ENCODE results near the gene PPIE. TPM values are rescaled to one million over a fixed set of nuclear protein-coding genes. Genes with fewer than 3 reads are reported as not detected.

The PPIE gene
- total RNA-seq, 3 donors from 2014 or later = 41.3 to 49.2 (median 45.9) TPM

- Histone ChIP-seq H3K27me3 (peaks cover 0 to 30% of the 10 kb centered on the region in 2 donors), H3K36me3 (no peaks in the 10 kb centered on the region), H3K4me3 (no peak overlapping the region), H3K4me1 (no peaks in the 10 kb centered on the region), H3K27ac (no peak overlapping the region), H3K9me3 (no peaks in the 10 kb centered on the region)
- DNase-seq (ENCODE audit: low spot score in 2 of 2) = no peak
- no peak for TF ChIP-seq POLR2A (IDR thresholded peaks at IDR 0.05)
- no peak for TF ChIP-seq POLR2AphosphoS5 (IDR thresholded peaks at IDR 0.05)
- no peak for TF ChIP-seq CTCF (IDR thresholded peaks at IDR 0.05)
- intact Hi-C loops (cut with DNase I; ENCODE audit: low total_unique reads) = no loop called here
Observed at GRCh38 chr1:39733161-39733560, 5.5 kb upstream of the PPIE start.

GRCh38 chr1:39735731-39736130 lies 3.0 kb upstream of the PPIE start:
- Histone ChIP-seq H3K36me3 (no peaks in the 10 kb centered on the region), H3K9me3 (no peaks in the 10 kb centered on the region), H3K4me3 (no peak overlapping the region), H3K27me3 (peaks cover 0 to 14% of the 10 kb centered on the region in 2 donors), H3K4me1 (peaks cover 4 to 7% of the 10 kb centered on the region in 2 donors), H3K27ac (no peak overlapping the region)
- TF ChIP-seq POLR2AphosphoS5 (IDR thresholded peaks at IDR 0.05) (no peak), CTCF (IDR thresholded peaks at IDR 0.05) (no peak), POLR2A (IDR thresholded peaks at IDR 0.05) (no peak)
- DNase-seq (ENCODE audit: low spot score in 2 of 2) = no peak
- intact Hi-C loops (cut with DNase I; ENCODE audit: low total_unique reads) = no loop called here

GRCh38 chr1:39737546-39738169 lies 1.0 kb upstream of the PPIE start:
- H3K4me3 ChIP-seq = no peak overlapping the region
- DNase-seq (ENCODE audit: low spot score in 2 of 2) = no peak
- no peaks in the 10 kb centered on the region for H3K9me3 ChIP-seq

GRCh38 chr1:39745016-39745670 lies 6.5 kb downstream of the PPIE start:
- Histone ChIP-seq H3K36me3 (peaks cover 21% of the 10 kb centered on the region), H3K27me3 (no peaks in the 10 kb centered on the region), H3K27ac (no peak overlapping the region), H3K4me3 (no peak overlapping the region), H3K4me1 (no peaks in the 10 kb centered on the region), H3K9me3 (no peaks in the 10 kb centered on the region)
- no peak for DNase-seq (ENCODE audit: low spot score in 2 of 2)
- intact Hi-C loops (cut with DNase I; ENCODE audit: low total_unique reads) = no loop called here
- no peak for TF ChIP-seq POLR2A (IDR thresholded peaks at IDR 0.05)
- no peak for TF ChIP-seq POLR2AphosphoS5 (IDR thresholded peaks at IDR 0.05)
- TF ChIP-seq CTCF (IDR thresholded peaks at IDR 0.05) = no peak

More at GRCh38 chr1:39737546-39738169, 1.0 kb upstream of the PPIE start:
- peaks cover 4 to 7% of the 10 kb centered on the region in 2 donors for H3K4me1 ChIP-seq
- H3K27ac ChIP-seq = no peak overlapping the region
- H3K36me3 ChIP-seq = peaks cover 3% of the 10 kb centered on the region
- intact Hi-C loops (cut with DNase I; ENCODE audit: low total_unique reads) = no loop called here
- H3K27me3 ChIP-seq = peaks cover 0 to 10% of the 10 kb centered on the region in 2 donors
- no peak for TF ChIP-seq CTCF (IDR thresholded peaks at IDR 0.05)
- no peak for TF ChIP-seq POLR2A (IDR thresholded peaks at IDR 0.05)
- TF ChIP-seq POLR2AphosphoS5 (IDR thresholded peaks at IDR 0.05) = no peak

- DNase-seq (ENCODE audit: low spot score in 2 of 2) = no peak
- no peaks in the 10 kb centered on the region for H3K9me3 ChIP-seq
- H3K27ac ChIP-seq = no peak overlapping the region
- H3K36me3 ChIP-seq = peaks cover 14% of the 10 kb centered on the region
- intact Hi-C loops (cut with DNase I; ENCODE audit: low total_unique reads) = no loop called here
- H3K4me3 ChIP-seq = no peak overlapping the region
- H3K4me1 ChIP-seq = no peaks in the 10 kb centered on the region
- TF ChIP-seq POLR2AphosphoS5 (IDR thresholded peaks at IDR 0.05) (no peak), CTCF (IDR thresholded peaks at IDR 0.05) (no peak), POLR2A (IDR thresholded peaks at IDR 0.05) (no peak)
- H3K27me3 ChIP-seq = no peaks in the 10 kb centered on the region
Observed at GRCh38 chr1:39751595-39751994, 12.9 kb downstream of the PPIE start.
